Astrocyte of the spinal cord (primary cell): ENCODE data around the gene ANKRD16.
"Not testable (repeated sequence)": the region's sequence is repeated elsewhere in the genome, so short reads cannot be mapped to it uniquely, and the experiment has no call there.

Experiments
- DNase-seq: peaks from one replicate; pipeline ENCODE4 v3.0.0; 2011; ENCODE audit warnings: low read depth, low spot score
- H3K4me3 ChIP-seq: 2 replicates; pipeline ENCODE4 v1.5.1; 2011; ENCODE audit warnings: low read depth, mild to moderate bottlenecking, low read length, moderate library complexity
- in situ Hi-C: cut with HindIII; loops from 2 replicates; pipeline ENCODE4 v1.10.0; 2017; ENCODE audit warnings: low sequenced_read_pairs
- TF ChIP-seq, protein P1 (sequence below): IDR thresholded peaks from 2 replicates; pipeline ENCODE4 v1.5.1; 2012; ENCODE audit warnings: low read depth, mild to moderate bottlenecking, low read length, inconsistent platforms

Gene ANKRD16

DNA sequence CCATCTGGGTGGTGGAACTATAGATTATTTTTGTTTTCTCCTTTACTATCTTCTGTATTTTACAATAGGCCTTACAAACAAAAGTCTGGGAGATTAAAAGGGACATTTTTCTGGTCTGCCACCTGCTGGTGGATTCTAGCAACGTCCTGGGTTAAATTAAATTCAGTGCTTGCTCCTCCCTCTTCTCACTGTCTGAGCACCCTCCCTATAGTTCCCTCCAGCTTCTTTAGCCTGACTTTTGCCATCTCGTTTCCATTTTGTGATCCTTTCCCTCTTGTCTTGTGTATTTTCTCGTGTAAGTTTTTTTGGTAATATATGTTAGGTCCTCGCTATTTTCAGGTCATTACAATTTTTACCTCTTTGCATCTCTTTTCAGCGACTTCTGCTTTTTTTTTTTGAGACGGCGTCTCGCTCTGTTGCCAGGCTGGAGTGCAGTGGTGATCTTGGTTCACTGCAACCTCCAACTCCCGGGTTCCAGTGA, 16.1 kb downstream of the ANKRD16 start:
- peak; percentile 80 for DNase-seq
- TF ChIP-seq, protein P1, sequence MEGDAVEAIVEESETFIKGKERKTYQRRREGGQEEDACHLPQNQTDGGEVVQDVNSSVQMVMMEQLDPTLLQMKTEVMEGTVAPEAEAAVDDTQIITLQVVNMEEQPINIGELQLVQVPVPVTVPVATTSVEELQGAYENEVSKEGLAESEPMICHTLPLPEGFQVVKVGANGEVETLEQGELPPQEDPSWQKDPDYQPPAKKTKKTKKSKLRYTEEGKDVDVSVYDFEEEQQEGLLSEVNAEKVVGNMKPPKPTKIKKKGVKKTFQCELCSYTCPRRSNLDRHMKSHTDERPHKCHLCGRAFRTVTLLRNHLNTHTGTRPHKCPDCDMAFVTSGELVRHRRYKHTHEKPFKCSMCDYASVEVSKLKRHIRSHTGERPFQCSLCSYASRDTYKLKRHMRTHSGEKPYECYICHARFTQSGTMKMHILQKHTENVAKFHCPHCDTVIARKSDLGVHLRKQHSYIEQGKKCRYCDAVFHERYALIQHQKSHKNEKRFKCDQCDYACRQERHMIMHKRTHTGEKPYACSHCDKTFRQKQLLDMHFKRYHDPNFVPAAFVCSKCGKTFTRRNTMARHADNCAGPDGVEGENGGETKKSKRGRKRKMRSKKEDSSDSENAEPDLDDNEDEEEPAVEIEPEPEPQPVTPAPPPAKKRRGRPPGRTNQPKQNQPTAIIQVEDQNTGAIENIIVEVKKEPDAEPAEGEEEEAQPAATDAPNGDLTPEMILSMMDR: peak; percentile 73
- no peak overlapping the region for H3K4me3 ChIP-seq
- in situ Hi-C loops: no loop called here

DNA sequence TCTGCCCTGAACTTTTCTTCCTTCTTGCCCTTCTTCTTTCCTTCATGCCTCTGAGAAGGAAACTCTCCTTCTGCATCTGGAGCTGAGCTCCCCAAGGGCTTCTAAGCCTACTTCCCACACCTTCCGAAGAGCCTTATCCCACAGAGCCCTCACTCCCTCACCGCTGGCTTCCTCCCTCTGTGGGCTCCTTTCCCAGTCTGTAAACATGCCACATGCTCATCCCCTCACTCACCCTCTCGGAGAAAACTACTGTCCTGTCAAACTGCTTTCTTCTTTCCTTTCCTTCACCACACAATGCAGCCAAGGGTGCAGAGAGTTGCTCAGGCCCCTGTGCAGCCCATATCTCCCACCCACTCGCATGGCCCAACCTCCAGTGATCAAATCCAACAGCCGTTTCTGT, 18.1 kb downstream of the ANKRD16 start:
- H3K4me3 ChIP-seq: no peak overlapping the region
- TF ChIP-seq, protein P1: no peak
- in situ Hi-C loops: no loop called here
- DNase-seq: no peak

DNA sequence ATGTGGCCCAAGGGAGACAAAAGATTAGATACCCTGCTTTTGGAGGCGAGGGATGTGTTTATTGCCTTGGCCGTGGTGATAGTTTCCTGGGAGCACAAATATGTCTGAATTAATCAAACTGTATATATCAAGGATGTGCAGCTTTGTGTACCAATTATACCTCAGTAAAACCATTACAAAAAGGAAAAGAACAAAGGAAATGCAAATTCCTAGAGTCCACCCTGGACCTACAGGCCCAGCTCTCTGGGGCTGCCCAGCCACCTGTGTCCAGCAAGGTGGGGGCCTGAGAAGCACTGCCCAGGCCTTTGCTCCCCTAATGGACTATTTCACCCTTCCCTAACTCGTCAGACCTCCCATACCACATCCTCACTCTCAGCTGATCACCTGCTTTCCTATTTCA, 20.5 kb downstream of the ANKRD16 start:
- no peak for DNase-seq
- in situ Hi-C loops: no loop called here
- TF ChIP-seq, protein P1: no peak
- no peak overlapping the region for H3K4me3 ChIP-seq

DNA sequence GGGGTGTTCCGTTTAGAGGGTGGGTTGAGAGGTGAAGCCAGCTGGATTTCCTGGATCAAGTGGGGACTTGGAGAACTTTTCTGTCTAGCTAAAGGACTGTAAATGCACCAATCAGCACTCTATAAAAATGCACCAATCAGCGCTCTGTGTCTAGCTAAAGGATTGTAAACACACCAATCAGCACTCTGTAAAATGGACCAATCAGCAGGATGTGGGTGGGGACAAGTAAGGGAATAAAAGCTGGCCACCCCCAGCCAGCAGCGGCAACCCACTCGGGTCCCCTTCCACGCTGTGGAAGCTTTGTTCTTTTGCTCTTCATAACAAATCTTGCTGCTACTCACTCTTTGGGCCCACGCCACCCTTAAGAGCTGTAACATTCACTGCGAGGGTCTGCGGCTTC, 21.3 kb downstream of the ANKRD16 start:
- H3K4me3 ChIP-seq, in situ Hi-C loops, DNase-seq: not testable (repeated sequence)

DNA sequence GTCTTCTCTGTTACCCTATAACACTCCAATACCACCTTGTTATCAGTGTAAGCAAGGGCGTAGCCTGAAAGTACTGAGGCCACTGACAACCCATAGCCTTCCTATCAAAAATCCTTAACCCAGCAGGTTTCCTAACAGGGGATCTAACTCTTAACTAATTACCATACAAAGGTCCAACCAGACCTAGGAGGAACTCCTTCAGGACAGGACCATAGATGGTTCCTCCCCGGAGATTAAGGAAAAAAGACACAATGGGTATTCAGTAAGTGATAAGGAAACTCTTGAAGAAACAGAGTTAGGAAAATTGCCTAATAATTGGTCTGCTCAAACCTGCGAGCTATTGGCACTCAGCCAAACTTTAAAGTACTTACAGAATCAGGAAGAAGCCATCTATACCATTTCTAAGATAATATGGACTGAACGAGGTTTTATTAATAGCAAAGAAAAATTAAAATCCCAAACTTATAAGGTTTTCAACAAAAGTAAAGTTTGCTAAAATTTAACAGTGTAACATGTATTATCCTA, 22.5 kb downstream of the ANKRD16 start:
- H3K4me3 ChIP-seq, in situ Hi-C loops, DNase-seq: not testable (repeated sequence)

DNA sequence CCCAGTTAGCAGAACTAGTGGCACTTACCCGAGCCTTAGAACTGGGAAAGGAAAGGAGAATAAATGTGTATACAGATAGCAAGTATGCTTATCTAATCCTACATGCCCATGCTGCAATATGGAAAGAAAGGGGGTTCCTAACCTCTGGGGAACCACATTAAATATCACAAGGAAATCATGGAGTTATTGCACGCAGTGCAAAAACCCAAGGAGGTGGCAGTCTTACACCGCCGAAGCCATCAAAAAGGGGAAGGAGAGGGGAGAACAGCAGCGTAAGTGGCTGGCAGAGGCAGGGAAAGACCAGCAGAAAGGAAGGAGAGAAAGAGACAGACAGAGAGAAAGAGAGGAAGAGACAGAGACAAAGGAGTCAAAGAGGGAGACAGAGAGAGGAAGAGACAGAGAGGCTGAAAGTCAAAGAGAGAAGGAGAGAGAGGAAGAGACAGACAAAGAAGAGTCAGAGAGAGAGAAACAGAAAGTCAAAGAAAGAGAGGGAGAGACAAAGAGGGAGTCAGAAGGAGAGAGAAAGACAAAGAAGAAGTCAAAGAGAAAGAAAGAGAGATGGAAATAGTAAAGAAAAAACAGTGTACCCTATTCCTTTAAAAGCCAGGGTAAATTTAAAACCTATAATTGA, 23.1 kb downstream of the ANKRD16 start:
- H3K4me3 ChIP-seq, DNase-seq, in situ Hi-C loops: not testable (repeated sequence)

DNA sequence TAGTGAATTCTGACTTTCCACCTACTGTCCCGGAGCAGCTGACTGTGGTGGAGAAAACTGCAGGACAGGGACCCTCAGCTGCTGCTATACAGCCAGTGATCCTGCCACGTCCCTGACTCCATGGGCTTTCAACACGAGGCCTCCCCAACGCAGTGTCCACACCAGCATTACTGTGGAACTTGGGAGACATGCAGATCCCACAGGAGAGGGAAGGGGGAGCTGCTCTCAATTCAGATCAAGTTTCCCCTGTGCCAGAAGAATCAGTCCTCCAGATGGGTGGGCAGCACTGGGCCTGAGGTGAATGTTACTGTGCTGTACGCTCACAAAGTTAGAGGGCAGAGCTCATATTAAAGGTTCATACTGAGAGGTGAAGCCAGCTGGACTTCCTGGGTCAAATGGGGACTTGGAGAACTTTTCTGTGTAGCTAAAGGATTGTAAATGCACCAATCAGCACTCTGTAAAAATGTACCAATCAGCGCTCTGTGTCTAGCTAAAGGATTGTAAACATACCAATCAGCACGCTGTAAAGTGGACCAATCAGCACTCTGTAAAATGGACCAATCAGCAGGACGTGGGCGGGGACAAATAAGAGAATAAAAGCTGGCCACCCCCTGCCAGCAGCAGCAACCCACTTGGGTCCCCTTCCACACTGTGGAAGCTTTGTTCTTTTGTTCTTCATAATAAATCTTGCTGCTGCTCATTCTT, 26.6 kb downstream of the ANKRD16 start:
- in situ Hi-C loops, H3K4me3 ChIP-seq, DNase-seq: not testable (repeated sequence)
- TF ChIP-seq, protein P1: peak; percentile 1

DNA sequence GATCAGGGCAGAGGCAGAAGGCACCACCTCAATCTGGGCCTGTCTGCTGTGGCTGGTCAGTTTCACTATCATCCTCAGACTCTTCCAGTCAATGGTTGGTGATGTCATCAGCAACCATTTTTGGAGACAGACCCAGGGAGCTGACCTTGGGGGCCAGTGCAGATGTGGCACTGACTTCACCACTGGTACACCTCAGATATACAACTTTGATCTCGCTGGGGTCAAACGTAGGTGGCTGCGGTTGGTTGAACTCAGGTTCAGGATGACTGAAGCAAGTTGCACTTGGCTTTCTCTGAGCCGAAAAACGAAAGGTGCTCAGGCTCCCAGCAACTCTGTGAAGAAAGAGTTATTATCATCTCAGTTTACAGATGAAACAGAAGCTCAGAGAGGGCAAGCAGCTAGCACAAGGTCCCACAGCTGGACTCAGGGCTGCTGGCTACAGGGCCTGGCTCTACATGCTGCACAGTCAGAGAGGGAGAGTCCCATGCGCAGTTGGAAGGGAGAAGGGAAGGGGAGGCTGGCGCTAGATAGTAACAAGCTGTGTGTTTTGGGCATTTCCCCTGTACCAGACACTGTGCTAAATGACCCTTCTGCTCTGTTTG, 27.2 kb downstream of the ANKRD16 start:
- DNase-seq: no peak
- TF ChIP-seq, protein P1: no peak
- no peak overlapping the region for H3K4me3 ChIP-seq
- in situ Hi-C loops: no loop called here
